Breast epithelium (tissue), 3 donors: ENCODE measurements around the gene RPL7L1.

Experiments used
- CTCF ChIP-seq, 3 donors: fragments of 450-650 bp; IDR thresholded peaks; one replicate each; pipeline ENCODE4 v1.5.1; 2016 to 2017; ENCODE audit warnings: antibody characterized with exemption in 3 of 3, mild to moderate bottlenecking in 3 of 3, moderate library complexity in 3 of 3
- POLR2A ChIP-seq: fragments of 450-650 bp; IDR thresholded peaks from one replicate; pipeline ENCODE4 v1.6.1; 2016; ENCODE audit warnings: antibody characterized with exemption, mild to moderate bottlenecking, moderate library complexity
- POLR2AphosphoS5 ChIP-seq, 3 donors: sonication (generic); formaldehyde crosslinking; IDR thresholded peaks; one replicate each; pipeline ENCODE4 v1.6.1; 2017; ENCODE audit warnings: antibody characterized with exemption in 3 of 3

- TF ChIP-seq CTCF (IDR thresholded peaks at IDR 0.05): peak; percentile 91 to 96 (median 94)
- TF ChIP-seq POLR2AphosphoS5 (IDR thresholded peaks at IDR 0.05): peak in 2 of 3 donors; percentile 65 to 69
- no peak for TF ChIP-seq POLR2A
These were observed 22.1 kb downstream of the RPL7L1 start for GRCh38 chr6:42901538-42901957.
